Mucosa of stomach (tissue), 1 donor: ENCODE results near the gene IQCK.

Experiments
- H3K27me3 ChIP-seq: one replicate; pipeline ENCODE4 v1.7.0; 2013; ENCODE audit warnings: mild to moderate bottlenecking, low read length; ENCODE audit not compliant: control insufficient read depth, insufficient read depth
- H3K36me3 ChIP-seq: one replicate; pipeline ENCODE4 v1.7.0; 2013; ENCODE audit warnings: low read length; ENCODE audit not compliant: control insufficient read depth, insufficient read depth
- H3K4me1 ChIP-seq: one replicate; pipeline ENCODE4 v1.7.0; 2013; ENCODE audit warnings: mild to moderate bottlenecking, low read length; ENCODE audit not compliant: control insufficient read depth, insufficient read depth
- H3K4me3 ChIP-seq: one replicate; pipeline ENCODE4 v1.7.0; 2013; ENCODE audit warnings: low read length
- H3K9ac ChIP-seq: one replicate; pipeline ENCODE4 v1.7.0; 2013; ENCODE audit warnings: mild to moderate bottlenecking, low read length, moderate library complexity
- H3K9me3 ChIP-seq: one replicate; pipeline ENCODE4 v1.7.0; 2013; ENCODE audit warnings: mild to moderate bottlenecking, low read length, moderate library complexity; ENCODE audit not compliant: control insufficient read depth
- donor health status: Pancreatic carcinoma.

The IQCK gene

GRCh38 chr16:19755268-19755667, 37.2 kb downstream of the IQCK start:
- no peaks in the 10 kb centered on the region for H3K36me3 ChIP-seq
- H3K4me3 ChIP-seq = no peak overlapping the region
- peaks cover 58% of the 10 kb centered on the region for H3K4me1 ChIP-seq
- H3K9me3 ChIP-seq = no peaks in the 10 kb centered on the region
- H3K9ac ChIP-seq = peak overlapping the region; percentile 9
- H3K27me3 ChIP-seq = no peaks in the 10 kb centered on the region

GRCh38 chr16:19757026-19757425, 39.0 kb downstream of the IQCK start:
- H3K27me3 ChIP-seq = no peaks in the 10 kb centered on the region
- H3K9ac ChIP-seq = no peak overlapping the region
- peaks cover 51% of the 10 kb centered on the region for H3K4me1 ChIP-seq
- H3K36me3 ChIP-seq = no peaks in the 10 kb centered on the region
- H3K4me3 ChIP-seq = no peak overlapping the region
- H3K9me3 ChIP-seq = no peaks in the 10 kb centered on the region

GRCh38 chr16:19757762-19758595, 39.9 kb downstream of the IQCK start:
- Histone ChIP-seq H3K4me1 (peaks cover 42% of the 10 kb centered on the region), H3K4me3 (no peak overlapping the region), H3K27me3 (no peaks in the 10 kb centered on the region), H3K9ac (peak overlapping the region; percentile 1), H3K9me3 (no peaks in the 10 kb centered on the region), H3K36me3 (no peaks in the 10 kb centered on the region)

GRCh38 chr16:19760356-19761060, 42.4 kb downstream of the IQCK start:
- Histone ChIP-seq H3K4me1 (peaks cover 23% of the 10 kb centered on the region), H3K9me3 (no peaks in the 10 kb centered on the region), H3K27me3 (no peaks in the 10 kb centered on the region), H3K36me3 (no peaks in the 10 kb centered on the region), H3K4me3 (no peak overlapping the region), H3K9ac (no peak overlapping the region)

- Histone ChIP-seq H3K36me3 (no peaks in the 10 kb centered on the region), H3K4me1 (no peaks in the 10 kb centered on the region), H3K27me3 (no peaks in the 10 kb centered on the region), H3K4me3 (no peak overlapping the region), H3K9me3 (no peaks in the 10 kb centered on the region), H3K9ac (no peak overlapping the region)
These were observed 47.9 kb downstream of the IQCK start for GRCh38 chr16:19765860-19766553.

- no peak overlapping the region for H3K9ac ChIP-seq
- no peaks in the 10 kb centered on the region for H3K4me1 ChIP-seq
- no peaks in the 10 kb centered on the region for H3K9me3 ChIP-seq
- H3K36me3 ChIP-seq = no peaks in the 10 kb centered on the region
- H3K27me3 ChIP-seq = no peaks in the 10 kb centered on the region
- no peak overlapping the region for H3K4me3 ChIP-seq
These were observed 48.4 kb downstream of the IQCK start for GRCh38 chr16:19766554-19766884.

GRCh38 chr16:19766988-19767387, 48.9 kb downstream of the IQCK start:
- no peaks in the 10 kb centered on the region for H3K36me3 ChIP-seq
- H3K9ac ChIP-seq = no peak overlapping the region
- no peaks in the 10 kb centered on the region for H3K4me1 ChIP-seq
- H3K9me3 ChIP-seq = no peaks in the 10 kb centered on the region
- H3K27me3 ChIP-seq = no peaks in the 10 kb centered on the region
- no peak overlapping the region for H3K4me3 ChIP-seq

- Histone ChIP-seq H3K4me1 (no peaks in the 10 kb centered on the region), H3K36me3 (no peaks in the 10 kb centered on the region), H3K9ac (no peak overlapping the region), H3K9me3 (no peaks in the 10 kb centered on the region), H3K4me3 (no peak overlapping the region), H3K27me3 (no peaks in the 10 kb centered on the region)
These were observed 49.4 kb downstream of the IQCK start for GRCh38 chr16:19767497-19767896.

GRCh38 chr16:19769239-19769638, 51.2 kb downstream of the IQCK start:
- Histone ChIP-seq H3K9me3 (no peaks in the 10 kb centered on the region), H3K27me3 (no peaks in the 10 kb centered on the region), H3K4me3 (no peak overlapping the region), H3K4me1 (no peaks in the 10 kb centered on the region), H3K36me3 (no peaks in the 10 kb centered on the region), H3K9ac (no peak overlapping the region)

- Histone ChIP-seq H3K9me3 (no peaks in the 10 kb centered on the region), H3K36me3 (no peaks in the 10 kb centered on the region), H3K9ac (no peak overlapping the region), H3K27me3 (no peaks in the 10 kb centered on the region), H3K4me3 (no peak overlapping the region), H3K4me1 (no peaks in the 10 kb centered on the region)
These were observed 53.0 kb downstream of the IQCK start for GRCh38 chr16:19771040-19771439.

GRCh38 chr16:19771796-19772195, 53.7 kb downstream of the IQCK start:
- Histone ChIP-seq H3K9me3 (no peaks in the 10 kb centered on the region), H3K4me3 (no peak overlapping the region)

GRCh38 chr16:19774024-19774423, 56.0 kb downstream of the IQCK start:
- H3K36me3 ChIP-seq = no peaks in the 10 kb centered on the region
- no peak overlapping the region for H3K4me3 ChIP-seq
- no peaks in the 10 kb centered on the region for H3K9me3 ChIP-seq
- H3K27me3 ChIP-seq = no peaks in the 10 kb centered on the region
- no peak overlapping the region for H3K9ac ChIP-seq
- H3K4me1 ChIP-seq = no peaks in the 10 kb centered on the region

More at GRCh38 chr16:19771796-19772195, 53.7 kb downstream of the IQCK start:
- Histone ChIP-seq H3K9ac (no peak overlapping the region), H3K36me3 (no peaks in the 10 kb centered on the region), H3K4me1 (no peaks in the 10 kb centered on the region), H3K27me3 (no peaks in the 10 kb centered on the region)
